Mucosa of rectum (tissue), 2 donors: ENCODE data around the gene FADD.
"Not testable (repeated sequence)": the region's sequence is repeated elsewhere in the genome, so short reads cannot be mapped to it uniquely, and the experiment has no call there.

ENCODE experiments used
- H3K27ac ChIP-seq, 2 donors: one replicate each; pipeline ENCODE4 v1.7.0; 2013; ENCODE audit warnings: inconsistent platforms in 2 of 2, low read depth in 2 of 2, low read length in 2 of 2
- H3K27me3 ChIP-seq, 2 donors: one replicate each; pipeline ENCODE4 v1.7.0; 2013; ENCODE audit warnings: low read length in 2 of 2; ENCODE audit not compliant: control insufficient read depth in 2 of 2, insufficient read depth in 2 of 2
- H3K36me3 ChIP-seq, 2 donors: one replicate each; pipeline ENCODE4 v1.7.0; 2013; ENCODE audit warnings: low read length in 2 of 2; ENCODE audit not compliant: control insufficient read depth in 2 of 2, insufficient read depth in 2 of 2
- H3K4me1 ChIP-seq, 2 donors: one replicate each; pipeline ENCODE4 v1.7.0; 2013; ENCODE audit warnings: low read length in 2 of 2, mild to moderate bottlenecking in 1 of 2; ENCODE audit not compliant: control insufficient read depth in 2 of 2, insufficient read depth in 2 of 2
- H3K4me3 ChIP-seq, 2 donors: one replicate each; pipeline ENCODE4 v1.7.0; 2013; ENCODE audit warnings: low read length in 2 of 2
- H3K9ac ChIP-seq, 2 donors: one replicate each; pipeline ENCODE4 v1.7.0; 2013; ENCODE audit warnings: low read length in 2 of 2, low read depth in 1 of 2, mild to moderate bottlenecking in 1 of 2
- H3K9me3 ChIP-seq, 2 donors: one replicate each; pipeline ENCODE4 v1.7.0; 2013; ENCODE audit warnings: low read length in 2 of 2; ENCODE audit not compliant: control insufficient read depth in 2 of 2
- donor health status: healthy.
- donor health status: Normal muscosa, but diverticular disease.

FADD gene

DNA sequence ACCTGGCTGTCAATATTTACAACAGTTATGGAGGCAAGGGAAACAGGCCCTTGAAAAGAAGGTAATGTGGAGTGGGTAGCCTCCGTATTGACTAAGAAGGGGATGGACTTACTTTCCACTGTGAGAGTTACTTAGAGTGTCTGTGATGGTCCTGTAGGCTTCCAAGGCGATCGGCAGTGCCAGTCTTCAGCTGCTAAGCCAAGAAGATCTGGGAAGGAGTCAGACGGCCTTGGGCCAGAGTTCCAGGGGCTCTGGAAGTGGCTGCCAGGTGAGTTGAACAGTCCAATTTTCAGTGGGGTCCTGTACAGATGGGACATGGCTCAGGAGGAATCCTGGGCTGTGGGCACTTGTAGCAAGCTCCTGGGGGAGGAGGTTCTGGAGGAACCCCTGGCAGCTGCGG, 14.3 kb downstream of the FADD start:
- not testable (repeated sequence) for H3K9ac ChIP-seq, H3K27ac ChIP-seq, H3K4me3 ChIP-seq, H3K36me3 ChIP-seq, H3K9me3 ChIP-seq, H3K27me3 ChIP-seq, H3K4me1 ChIP-seq

DNA sequence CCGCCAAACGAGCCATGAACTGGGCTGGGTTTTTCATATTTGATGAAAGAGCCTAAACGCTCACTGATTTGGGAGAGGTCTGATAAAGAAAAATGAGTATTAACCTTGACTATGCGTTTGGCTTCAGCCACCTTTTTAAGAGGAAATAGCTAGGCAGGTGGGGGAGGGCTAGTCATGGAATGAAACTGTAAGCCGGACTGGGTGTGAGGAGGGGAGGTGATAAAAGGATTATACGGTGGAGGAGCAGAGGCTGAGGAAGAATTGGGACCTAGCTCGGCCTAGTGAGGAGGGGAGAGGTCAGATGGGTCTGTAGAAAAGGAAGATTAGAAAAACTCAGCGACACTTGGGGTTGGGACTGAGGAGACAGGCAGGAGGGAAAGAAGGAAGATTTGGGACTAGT, 15.0 kb downstream of the FADD start:
- H3K36me3 ChIP-seq, H3K4me1 ChIP-seq, H3K27ac ChIP-seq, H3K9ac ChIP-seq, H3K27me3 ChIP-seq, H3K4me3 ChIP-seq, H3K9me3 ChIP-seq: not testable (repeated sequence)

- H3K4me3 ChIP-seq, result no peak overlapping the region
- H3K27ac ChIP-seq, result no peak overlapping the region
- H3K27me3 ChIP-seq, result no peaks in the 10 kb centered on the region
- H3K36me3 ChIP-seq, result no peaks in the 10 kb centered on the region
- H3K9me3 ChIP-seq, result no peaks in the 10 kb centered on the region
- no peak overlapping the region for H3K9ac ChIP-seq
- peaks cover 0 to under 1% of the 10 kb centered on the region in 2 donors for H3K4me1 ChIP-seq
Measured at GRCh38 chr11:70220136-70220535, 17.0 kb downstream of the FADD start.

GRCh38 chr11:70220920-70221319, 17.8 kb downstream of the FADD start:
- H3K9ac ChIP-seq, result no peak overlapping the region
- H3K27ac ChIP-seq, result no peak overlapping the region
- no peak overlapping the region for H3K4me3 ChIP-seq
- H3K4me1 ChIP-seq, result peaks cover 0 to 6% of the 10 kb centered on the region in 2 donors
- H3K27me3 ChIP-seq, result no peaks in the 10 kb centered on the region
- no peaks in the 10 kb centered on the region for H3K9me3 ChIP-seq
- H3K36me3 ChIP-seq, result no peaks in the 10 kb centered on the region

DNA sequence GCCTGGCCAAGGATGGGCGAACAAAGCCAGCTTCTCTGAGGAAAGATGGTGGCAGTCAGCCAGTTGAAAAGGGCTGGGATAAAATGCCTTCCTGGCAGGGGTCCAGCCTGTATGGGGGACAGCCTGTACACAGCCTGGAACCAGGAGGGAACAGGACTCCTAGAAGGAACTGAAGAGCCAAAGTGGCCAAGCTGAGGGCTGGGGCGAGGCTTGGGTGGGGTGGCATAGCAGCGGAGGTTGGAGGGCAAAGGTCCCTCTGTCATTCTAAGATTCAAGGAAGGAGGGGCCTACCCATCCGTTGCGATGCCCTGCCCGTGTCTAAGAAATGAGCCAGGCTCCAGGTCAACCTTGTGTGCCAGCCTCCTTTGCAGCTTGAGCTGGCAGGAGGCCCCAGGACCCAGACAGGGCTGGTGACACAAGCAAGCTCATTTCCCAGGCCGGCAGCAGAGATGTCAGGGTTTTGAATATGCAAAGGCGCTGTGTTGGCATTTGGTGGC, 22.6 kb downstream of the FADD start:
- Histone ChIP-seq H3K36me3 (no peaks in the 10 kb centered on the region), H3K9me3 (no peaks in the 10 kb centered on the region), H3K27me3 (no peaks in the 10 kb centered on the region), H3K27ac (peak overlapping the region; percentile 91 to 94), H3K4me1 (peaks cover 14 to 27% of the 10 kb centered on the region in 2 donors), H3K4me3 (peak overlapping the region; percentile 33 to 38), H3K9ac (peak overlapping the region in 1 of 2 donors; percentile 58)

DNA sequence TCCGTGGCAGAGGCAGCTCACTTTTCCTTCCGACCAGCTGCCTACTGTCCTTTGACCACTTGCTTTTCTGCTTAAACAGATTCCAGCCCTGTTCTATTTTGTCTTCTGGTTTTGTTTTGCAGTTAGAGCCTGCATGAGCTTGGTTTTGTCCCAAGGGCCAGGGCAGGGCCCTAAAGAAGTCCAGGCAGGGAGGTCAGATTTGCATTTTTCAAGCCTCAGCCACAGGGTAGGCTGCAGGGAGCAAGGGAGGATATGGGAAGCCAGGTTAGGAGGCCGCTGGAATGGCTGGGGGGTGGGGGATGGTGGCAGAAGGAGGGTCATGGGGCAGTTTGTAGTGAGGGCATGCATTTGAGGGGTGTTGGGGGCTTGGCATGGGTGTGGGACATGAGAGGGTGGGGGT, 23.1 kb downstream of the FADD start:
- H3K27me3 ChIP-seq, result no peaks in the 10 kb centered on the region
- no peaks in the 10 kb centered on the region for H3K36me3 ChIP-seq
- H3K4me3 ChIP-seq, result peak overlapping the region; percentile 33 to 38
- H3K27ac ChIP-seq, result peak overlapping the region; percentile 91 to 94
- H3K9ac ChIP-seq, result peak overlapping the region; percentile 38 to 58
- no peaks in the 10 kb centered on the region for H3K9me3 ChIP-seq
- peaks cover 14 to 27% of the 10 kb centered on the region in 2 donors for H3K4me1 ChIP-seq

DNA sequence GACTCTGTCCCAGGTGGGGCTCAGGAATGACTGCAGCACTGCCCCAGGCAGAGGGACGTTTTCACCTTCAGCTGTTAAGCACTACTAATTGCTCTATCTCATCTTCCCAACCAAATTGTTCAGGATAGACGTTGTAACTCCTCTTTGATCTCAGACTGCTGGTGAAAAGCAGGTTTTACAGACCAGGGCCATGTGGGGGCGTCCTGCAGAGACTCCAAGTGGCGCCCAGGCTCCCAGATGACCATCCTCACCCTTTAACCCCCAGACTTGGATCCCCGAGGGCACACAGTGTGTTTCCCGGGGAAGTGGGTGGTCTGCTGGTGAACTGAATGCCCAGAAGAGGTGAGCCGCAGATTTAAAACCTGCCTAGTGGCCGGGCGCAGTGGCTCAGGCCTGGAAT, 23.9 kb downstream of the FADD start:
- H3K4me3 ChIP-seq, result no peak overlapping the region
- no peaks in the 10 kb centered on the region for H3K27me3 ChIP-seq
- peak overlapping the region in 1 of 2 donors; percentile 2 for H3K9ac ChIP-seq
- H3K36me3 ChIP-seq, result no peaks in the 10 kb centered on the region
- peak overlapping the region; percentile 91 to 94 for H3K27ac ChIP-seq
- no peaks in the 10 kb centered on the region for H3K9me3 ChIP-seq
- H3K4me1 ChIP-seq, result peaks cover 14 to 27% of the 10 kb centered on the region in 2 donors

GRCh38 chr11:70229737-70230136, 26.6 kb downstream of the FADD start:
- Histone ChIP-seq H3K9ac (no peak overlapping the region), H3K27ac (no peak overlapping the region)

GRCh38 chr11:70230151-70230839, 27.2 kb downstream of the FADD start:
- Histone ChIP-seq H3K4me1 (peaks cover 14 to 25% of the 10 kb centered on the region in 2 donors), H3K9me3 (no peaks in the 10 kb centered on the region), H3K9ac (no peak overlapping the region), H3K4me3 (no peak overlapping the region), H3K27ac (no peak overlapping the region), H3K36me3 (no peaks in the 10 kb centered on the region), H3K27me3 (no peaks in the 10 kb centered on the region)

More at GRCh38 chr11:70229737-70230136, 26.6 kb downstream of the FADD start:
- peaks cover 14 to 27% of the 10 kb centered on the region in 2 donors for H3K4me1 ChIP-seq
- no peaks in the 10 kb centered on the region for H3K9me3 ChIP-seq
- H3K4me3 ChIP-seq, result no peak overlapping the region
- no peaks in the 10 kb centered on the region for H3K36me3 ChIP-seq
- no peaks in the 10 kb centered on the region for H3K27me3 ChIP-seq

DNA sequence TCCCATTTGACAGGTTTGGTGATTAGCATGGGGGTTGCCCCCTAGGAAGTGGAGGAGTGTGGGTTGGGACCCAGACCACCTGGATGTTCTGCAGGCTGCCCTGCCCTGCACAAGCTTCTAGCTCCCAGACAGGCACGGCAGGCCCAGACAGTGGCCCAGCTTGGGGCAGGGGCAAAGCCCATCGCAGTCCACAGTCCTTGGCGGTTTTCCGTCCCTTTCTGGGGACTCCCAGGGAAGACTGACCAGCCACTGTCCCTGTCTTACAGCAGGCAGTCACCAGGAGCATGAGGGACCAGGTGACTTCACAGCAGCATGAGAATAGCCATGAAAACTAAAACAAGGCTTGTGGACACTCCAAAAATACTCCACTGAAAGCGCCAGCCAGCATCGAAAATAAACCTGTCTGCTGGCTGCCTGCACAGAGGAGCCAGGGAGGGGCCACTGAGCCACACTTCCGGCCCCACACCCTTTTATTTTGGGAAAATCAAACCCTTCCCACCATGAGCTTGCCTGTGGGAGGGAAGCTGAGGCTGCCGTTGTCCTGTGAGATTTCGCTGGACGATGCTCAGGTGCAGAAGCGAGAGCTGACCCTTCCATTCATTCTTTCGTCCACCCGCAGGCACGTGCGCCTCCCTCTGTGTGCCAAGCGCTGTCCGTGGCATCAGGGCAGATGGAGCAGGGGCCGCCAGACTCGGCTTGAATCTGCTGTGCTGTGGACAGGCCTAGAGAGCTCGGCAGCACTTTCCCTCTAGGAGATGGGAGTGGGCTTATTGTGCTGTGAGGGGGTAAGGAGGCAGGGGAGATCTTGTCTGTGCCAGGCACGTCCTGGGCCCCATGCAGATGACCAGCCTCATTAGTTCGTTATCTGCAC, 28.0 kb downstream of the FADD start:
- H3K27ac ChIP-seq, result no peak overlapping the region
- no peaks in the 10 kb centered on the region for H3K27me3 ChIP-seq
- peaks cover 13 to 19% of the 10 kb centered on the region in 2 donors for H3K4me1 ChIP-seq
- H3K36me3 ChIP-seq, result no peaks in the 10 kb centered on the region
- no peak overlapping the region for H3K4me3 ChIP-seq
- no peaks in the 10 kb centered on the region for H3K9me3 ChIP-seq
- no peak overlapping the region for H3K9ac ChIP-seq
